Measurements from ENCODE around the gene CHST10. TPM values are rescaled to one million over a fixed set of nuclear protein-coding genes. Genes with fewer than 3 reads are reported as not detected.

CHST10 gene
- total and polyA plus RNA-seq, 10 of the 15 experiments (the other 5 are each of a cell fraction or from before 2014, with no cell fraction given), result 2.0 to 22.5 (median 15.7) TPM

- 95% methylated on average over 10 of the region's 10 CpGs for WGBS (ENCODE audit: insufficient coverage, insufficient replicate concordance, low lambda C conversion rate, missing lambda C conversion rate)
- no peak overlapping the region for H3K4me3 ChIP-seq
- H3K36me3 ChIP-seq (ENCODE audit: control insufficient read depth in 2 of 2, insufficient read depth in 2 of 2, low read length in 1 of 2), result peaks cover 11 to 19% of the 10 kb centered on the region in 2 experiments; a peak in 3 of 4 replicates
- no peaks in the 10 kb centered on the region for H3K79me2 ChIP-seq (ENCODE audit: control insufficient read depth, insufficient read depth, low read length)
- H4K20me1 ChIP-seq (ENCODE audit: control insufficient read depth, insufficient read depth), result no peaks in the 10 kb centered on the region; the same call in 1 of the 2 replicates
- no peak overlapping the region for H3K4me2 ChIP-seq (ENCODE audit: control insufficient read depth, insufficient read depth)
- no peaks in the 10 kb centered on the region for H3K27me3 ChIP-seq (replicated peaks in 1 of 2; ENCODE audit: control insufficient read depth in 2 of 2, insufficient read depth in 2 of 2, low read length in 1 of 2)
- DNase-seq (ENCODE audit: low read depth, low spot score), result no peak
- no peak for FAIRE-seq
- H3K9me3 ChIP-seq (replicated peaks; ENCODE audit: control insufficient read depth, insufficient read depth, low read length), result no peaks in the 10 kb centered on the region
- CTCF ChIA-PET, result no interaction called here
- intact Hi-C loops (cut with micrococcal nuclease; ENCODE audit: unreplicated experiment), result no loop called here
- in situ Hi-C loops (cut with MboI), result no loop called here
- no peak overlapping the region for H3K9ac ChIP-seq (ENCODE audit: control insufficient read depth, insufficient read depth, low read length)
- RAD21 ChIA-PET (ENCODE audit: unreplicated experiment), result no interaction called here
- ATAC-seq, result no peak
- no peaks in the 10 kb centered on the region for H3K4me1 ChIP-seq (ENCODE audit: control insufficient read depth, insufficient read depth, low read length)
- SMC1A ChIA-PET (ENCODE audit: uncharacterized antibody, unreplicated experiment), result interaction anchor here (1.9 kb wide), 1 partner anchor 8 kb away, joined by 6 read pairs; no protein-coding TSS in a partner anchor
- POLR2A ChIA-PET, result no interaction called here
- no peak overlapping the region for H3K27ac ChIP-seq (ENCODE audit: control insufficient read depth, insufficient read depth)
- BruUV-seq (replicated peaks), result no TSS peak
- no peak for TF ChIP-seq ZBTB11 (CRISPR knock-in tag; IDR thresholded peaks at IDR 0.05)
- TF ChIP-seq NRF1 (conservative IDR thresholded peaks at IDR 0.05; ENCODE audit: low read depth, low read length), result no peak
- H2AFZ ChIP-seq (ENCODE audit: control insufficient read depth, low read depth, low read length), result no peak overlapping the region
Measured at GRCh38 chr2:100403722-100404121, 13.7 kb downstream of the CHST10 start.

GRCh38 chr2:100401268-100401667 is 16.2 kb downstream of the CHST10 start:
- CTCF ChIA-PET, result no interaction called here
- SMC1A ChIA-PET (ENCODE audit: uncharacterized antibody, unreplicated experiment), result no interaction called here
- RAD21 ChIA-PET (ENCODE audit: unreplicated experiment), result no interaction called here
- TF ChIP-seq CREM (IDR thresholded peaks at IDR 0.05; ENCODE audit: low read depth) (no peak), SREBF1 (IDR thresholded peaks at IDR 0.05; ENCODE audit: low read length) (no peak), SUPT20H (IDR thresholded peaks at IDR 0.05; ENCODE audit: borderline replicate concordance, control insufficient read depth, low read depth, low read length) (no peak), ATF2 (IDR thresholded peaks at IDR 0.05; ENCODE audit: low read length) (no peak), JUND (IDR thresholded peaks at IDR 0.05; ENCODE audit: low read depth, low read length) (no peak), ZNF384 (IDR thresholded peaks at IDR 0.05; ENCODE audit: borderline replicate concordance, low read depth, low read length) (no peak), ETV6 (conservative IDR thresholded peaks at IDR 0.05 in 1 of 2, IDR thresholded peaks at IDR 0.05 in 1 of 2; ENCODE audit: borderline replicate concordance in 1 of 2, low read depth in 1 of 2) (no peak), RELA (IDR thresholded peaks at IDR 0.05; ENCODE audit: borderline replicate concordance, partially characterized antibody) (no peak)

More at GRCh38 chr2:100401268-100401667, 16.2 kb downstream of the CHST10 start:
- intact Hi-C loops (cut with micrococcal nuclease; ENCODE audit: unreplicated experiment), result no loop called here
- Histone ChIP-seq H3K27me3 (replicated peaks in 1 of 2; ENCODE audit: control insufficient read depth in 2 of 2, insufficient read depth in 2 of 2, low read length in 1 of 2) (no peaks in the 10 kb centered on the region), H4K20me1 (ENCODE audit: control insufficient read depth, insufficient read depth) (no peaks in the 10 kb centered on the region; the same call in 1 of the 2 replicates), H3K4me2 (ENCODE audit: control insufficient read depth, insufficient read depth) (no peak overlapping the region), H3K27ac (ENCODE audit: control insufficient read depth, insufficient read depth) (no peak overlapping the region), H3K79me2 (ENCODE audit: control insufficient read depth, insufficient read depth, low read length) (no peaks in the 10 kb centered on the region), H3K36me3 (ENCODE audit: control insufficient read depth in 2 of 2, insufficient read depth in 2 of 2, low read length in 1 of 2) (peaks cover 11 to 16% of the 10 kb centered on the region in 2 experiments; a peak in 3 of 4 replicates), H2AFZ (ENCODE audit: control insufficient read depth, low read depth, low read length) (no peak overlapping the region), H3K4me3 (no peak overlapping the region), H3K4me1 (ENCODE audit: control insufficient read depth, insufficient read depth, low read length) (no peaks in the 10 kb centered on the region), H3K9ac (ENCODE audit: control insufficient read depth, insufficient read depth, low read length) (no peak overlapping the region), H3K9me3 (replicated peaks; ENCODE audit: control insufficient read depth, insufficient read depth, low read length) (no peaks in the 10 kb centered on the region)
- ATAC-seq (no peak), FAIRE-seq (no peak), DNase-seq (ENCODE audit: low read depth, low spot score) (no peak)
- BruUV-seq (replicated peaks), result no TSS peak
- WGBS (ENCODE audit: insufficient coverage, insufficient replicate concordance, low lambda C conversion rate, missing lambda C conversion rate), result 82% methylated on average over 7 of the region's 7 CpGs
- POLR2A ChIA-PET, result no interaction called here
- in situ Hi-C loops (cut with MboI), result no loop called here

Measured in GM12878 (cell line).